ENCODE results near the gene CNTRL. TPM values are rescaled to one million over a fixed set of nuclear protein-coding genes. Genes with fewer than 3 reads are reported as not detected.
A peak's percentile ranks its signal among the peaks of the same experiment; 100 is the strongest.

CNTRL gene
- total RNA-seq, 2 experiments from 2014 or later, result 57.1 to 58.0 TPM

GRCh38 chr9:121189006-121189405 lies 114.3 kb downstream of the CNTRL start:
- Mint-ChIP-seq H3K27ac (peak overlapping the region; percentile 34), H3K4me3 (no peak overlapping the region), H3K9me3 (no peaks in the 10 kb centered on the region), H3K36me3 (peaks cover 37% of the 10 kb centered on the region), H3K4me1 (peaks cover 78% of the 10 kb centered on the region), H3K27me3 (no peaks in the 10 kb centered on the region)
- no peak for DNase-seq

- H3K27me3 Mint-ChIP-seq, result no peaks in the 10 kb centered on the region
- H3K27ac Mint-ChIP-seq, result peak overlapping the region; percentile 65
- no peaks in the 10 kb centered on the region for H3K9me3 Mint-ChIP-seq
- H3K4me1 Mint-ChIP-seq, result peaks cover 78% of the 10 kb centered on the region
- peaks cover 36% of the 10 kb centered on the region for H3K36me3 Mint-ChIP-seq
- DNase-seq, result no peak
- H3K4me3 Mint-ChIP-seq, result no peak overlapping the region
Observed at GRCh38 chr9:121189660-121190059, 114.9 kb downstream of the CNTRL start.

GRCh38 chr9:121191235-121191634 lies 116.5 kb downstream of the CNTRL start:
- no peaks in the 10 kb centered on the region for H3K9me3 Mint-ChIP-seq
- H3K27ac Mint-ChIP-seq, result no peak overlapping the region
- H3K36me3 Mint-ChIP-seq, result peaks cover 21% of the 10 kb centered on the region
- peaks cover 78% of the 10 kb centered on the region for H3K4me1 Mint-ChIP-seq
- no peak overlapping the region for H3K4me3 Mint-ChIP-seq
- H3K27me3 Mint-ChIP-seq, result no peaks in the 10 kb centered on the region
- no peak for DNase-seq

GRCh38 chr9:121192518-121192917 lies 117.8 kb downstream of the CNTRL start:
- Mint-ChIP-seq H3K27me3 (no peaks in the 10 kb centered on the region), H3K4me1 (peaks cover 79% of the 10 kb centered on the region), H3K36me3 (peaks cover 20% of the 10 kb centered on the region), H3K4me3 (no peak overlapping the region), H3K9me3 (no peaks in the 10 kb centered on the region), H3K27ac (no peak overlapping the region)
- no peak for DNase-seq

GRCh38 chr9:121192959-121193640 lies 118.3 kb downstream of the CNTRL start:
- H3K4me3 Mint-ChIP-seq, result no peak overlapping the region
- H3K36me3 Mint-ChIP-seq, result peaks cover 18% of the 10 kb centered on the region
- H3K27ac Mint-ChIP-seq, result no peak overlapping the region
- peaks cover 79% of the 10 kb centered on the region for H3K4me1 Mint-ChIP-seq
- no peaks in the 10 kb centered on the region for H3K27me3 Mint-ChIP-seq
- DNase-seq, result no peak
- no peaks in the 10 kb centered on the region for H3K9me3 Mint-ChIP-seq

GRCh38 chr9:121194730-121195129 lies 120.0 kb downstream of the CNTRL start:
- H3K36me3 Mint-ChIP-seq, result peaks cover 14% of the 10 kb centered on the region
- no peaks in the 10 kb centered on the region for H3K9me3 Mint-ChIP-seq
- no peak for DNase-seq
- peak overlapping the region; percentile 38 for H3K4me3 Mint-ChIP-seq
- H3K27ac Mint-ChIP-seq, result peak overlapping the region; percentile 27
- H3K27me3 Mint-ChIP-seq, result no peaks in the 10 kb centered on the region
- peaks cover 82% of the 10 kb centered on the region for H3K4me1 Mint-ChIP-seq

- H3K4me3 Mint-ChIP-seq, result peak overlapping the region; percentile 1
- H3K9me3 Mint-ChIP-seq, result no peaks in the 10 kb centered on the region
- peak overlapping the region; percentile 54 for H3K27ac Mint-ChIP-seq
- peaks cover 13% of the 10 kb centered on the region for H3K36me3 Mint-ChIP-seq
- no peaks in the 10 kb centered on the region for H3K27me3 Mint-ChIP-seq
- H3K4me1 Mint-ChIP-seq, result peaks cover 75% of the 10 kb centered on the region
- DNase-seq, result no peak
Observed at GRCh38 chr9:121196389-121196788, 121.6 kb downstream of the CNTRL start.

GRCh38 chr9:121197132-121197531 lies 122.4 kb downstream of the CNTRL start:
- peaks cover 71% of the 10 kb centered on the region for H3K4me1 Mint-ChIP-seq
- H3K4me3 Mint-ChIP-seq, result peak overlapping the region; percentile 18
- no peaks in the 10 kb centered on the region for H3K27me3 Mint-ChIP-seq
- no peak for DNase-seq
- H3K9me3 Mint-ChIP-seq, result no peaks in the 10 kb centered on the region
- H3K36me3 Mint-ChIP-seq, result peaks cover 13% of the 10 kb centered on the region
- no peak overlapping the region for H3K27ac Mint-ChIP-seq

- H3K27ac Mint-ChIP-seq, result no peak overlapping the region
- H3K4me1 Mint-ChIP-seq, result peaks cover 62% of the 10 kb centered on the region
- H3K9me3 Mint-ChIP-seq, result no peaks in the 10 kb centered on the region
- H3K4me3 Mint-ChIP-seq, result peak overlapping the region; percentile 95
- no peak for DNase-seq
- H3K27me3 Mint-ChIP-seq, result no peaks in the 10 kb centered on the region
- peaks cover 13% of the 10 kb centered on the region for H3K36me3 Mint-ChIP-seq
Observed at GRCh38 chr9:121198512-121199042, 123.8 kb downstream of the CNTRL start.

- H3K4me1 Mint-ChIP-seq, result peaks cover 53% of the 10 kb centered on the region
- DNase-seq, result no peak
- H3K36me3 Mint-ChIP-seq, result peaks cover 11% of the 10 kb centered on the region
Observed at GRCh38 chr9:121199921-121200320, 125.2 kb downstream of the CNTRL start.

GRCh38 chr9:121200356-121200755 lies 125.6 kb downstream of the CNTRL start:
- peak overlapping the region; percentile 87 for H3K27ac Mint-ChIP-seq
- no peak for DNase-seq
- H3K36me3 Mint-ChIP-seq, result peaks cover 11% of the 10 kb centered on the region
- H3K4me3 Mint-ChIP-seq, result peak overlapping the region; percentile 95
- no peaks in the 10 kb centered on the region for H3K9me3 Mint-ChIP-seq
- peaks cover 48% of the 10 kb centered on the region for H3K4me1 Mint-ChIP-seq
- no peaks in the 10 kb centered on the region for H3K27me3 Mint-ChIP-seq

More at GRCh38 chr9:121199921-121200320, 125.2 kb downstream of the CNTRL start:
- peak overlapping the region; percentile 87 for H3K27ac Mint-ChIP-seq
- H3K9me3 Mint-ChIP-seq, result no peaks in the 10 kb centered on the region
- H3K4me3 Mint-ChIP-seq, result peak overlapping the region; percentile 95
- H3K27me3 Mint-ChIP-seq, result no peaks in the 10 kb centered on the region

- Mint-ChIP-seq H3K9me3 (no peaks in the 10 kb centered on the region), H3K27me3 (no peaks in the 10 kb centered on the region), H3K36me3 (peaks cover 11% of the 10 kb centered on the region), H3K4me3 (peak overlapping the region; percentile 95), H3K4me1 (peaks cover 40% of the 10 kb centered on the region), H3K27ac (peak overlapping the region; percentile 91)
- DNase-seq, result peak; percentile 53
Observed at GRCh38 chr9:121201045-121201737, 126.4 kb downstream of the CNTRL start.

GRCh38 chr9:121201738-121202533 lies 127.2 kb downstream of the CNTRL start, which contains the start of gene RAB14:
Gene RAB14, minus strand, starts transcription at chr9:121201869. Its CDS starts 8,457 bp downstream, at chr9:121193412.
- Mint-ChIP-seq H3K36me3 (peaks cover 11% of the 10 kb centered on the region), H3K27me3 (no peaks in the 10 kb centered on the region), H3K4me3 (peak within 1 kb of the TSS; percentile 95), H3K27ac (peak within 1 kb of the TSS; percentile 91), H3K9me3 (no peaks in the 10 kb centered on the region), H3K4me1 (peaks cover 38% of the 10 kb centered on the region)
- peak; percentile 100 for DNase-seq

GRCh38 chr9:121204121-121204520 lies 129.4 kb downstream of the CNTRL start:
- no peak overlapping the region for H3K27ac Mint-ChIP-seq
- H3K4me3 Mint-ChIP-seq, result no peak overlapping the region
- H3K27me3 Mint-ChIP-seq, result no peaks in the 10 kb centered on the region
- H3K9me3 Mint-ChIP-seq, result no peaks in the 10 kb centered on the region
- H3K36me3 Mint-ChIP-seq, result peaks cover 6% of the 10 kb centered on the region
- H3K4me1 Mint-ChIP-seq, result peaks cover 30% of the 10 kb centered on the region
- no peak for DNase-seq

GRCh38 chr9:121204611-121205010 lies 129.9 kb downstream of the CNTRL start:
- peaks cover 5% of the 10 kb centered on the region for H3K36me3 Mint-ChIP-seq
- H3K27ac Mint-ChIP-seq, result no peak overlapping the region
- peaks cover 25% of the 10 kb centered on the region for H3K4me1 Mint-ChIP-seq
- no peak for DNase-seq
- no peaks in the 10 kb centered on the region for H3K9me3 Mint-ChIP-seq
- H3K4me3 Mint-ChIP-seq, result no peak overlapping the region
- H3K27me3 Mint-ChIP-seq, result no peaks in the 10 kb centered on the region

Data from activated naive CD8-positive, alpha-beta T cell treated with anti-CD3 and anti-CD28 coated beads for 36 hours (primary cell).